HEK293T (cell line): Measurements from ENCODE around the gene STRADB.

Source experiments
- ARNT ChIP-seq: fragments of 450-650 bp; IDR thresholded peaks from 2 replicates; pipeline ENCODE4 v1.6.1; 2017; ENCODE audit warnings: mild to moderate bottlenecking
- BHLHE40 ChIP-seq: fragments of 450-650 bp; IDR thresholded peaks from 2 replicates; pipeline ENCODE4 v1.6.1; 2016; ENCODE audit warnings: mild to moderate bottlenecking, moderate library complexity, borderline replicate concordance
- CTBP1 ChIP-seq: fragments of 450-650 bp; IDR thresholded peaks from 2 replicates; pipeline ENCODE4 v1.6.1; 2016; ENCODE audit warnings: borderline replicate concordance
- ELF4 ChIP-seq: fragments of 450-650 bp; IDR thresholded peaks from 2 replicates; pipeline ENCODE4 v1.6.1; 2017; ENCODE audit warnings: antibody characterized with exemption
- FOXA1 ChIP-seq: fragments of 450-650 bp; IDR thresholded peaks from 2 replicates; pipeline ENCODE4 v1.6.1; 2016; ENCODE audit warnings: mild to moderate bottlenecking
- FOXK2 ChIP-seq: fragments of 450-650 bp; IDR thresholded peaks from 2 replicates; pipeline ENCODE4 v1.6.1; 2016; ENCODE audit warnings: mild to moderate bottlenecking
- FOXM1 ChIP-seq: fragments of 450-650 bp; IDR thresholded peaks from 2 replicates; pipeline ENCODE4 v1.6.1; 2017; ENCODE audit warnings: mild to moderate bottlenecking, borderline replicate concordance
- HDGF ChIP-seq: fragments of 450-650 bp; IDR thresholded peaks from 2 replicates; pipeline ENCODE4 v1.6.1; 2017; ENCODE audit warnings: antibody characterized with exemption, borderline replicate concordance
- L3MBTL2 ChIP-seq: fragments of 450-650 bp; conservative IDR thresholded peaks from 2 replicates; pipeline ENCODE4 v1.6.1; 2016; ENCODE audit warnings: mild to moderate bottlenecking
- SP1 ChIP-seq: fragments of 450-650 bp; IDR thresholded peaks from 2 replicates; pipeline ENCODE4 v1.6.1; 2017
- SUZ12 ChIP-seq: fragments of 450-650 bp; IDR thresholded peaks from 2 replicates; pipeline ENCODE4 v1.6.1; 2016; ENCODE audit warnings: mild to moderate bottlenecking
- ZNF384 ChIP-seq: fragments of 450-650 bp; IDR thresholded peaks from 2 replicates; pipeline ENCODE4 v1.6.1; 2016
- TF ChIP-seq, protein P1 (sequence below): fragments of 450-650 bp; IDR thresholded peaks from 2 replicates; pipeline ENCODE4 v1.6.1; 2016

DNA sequence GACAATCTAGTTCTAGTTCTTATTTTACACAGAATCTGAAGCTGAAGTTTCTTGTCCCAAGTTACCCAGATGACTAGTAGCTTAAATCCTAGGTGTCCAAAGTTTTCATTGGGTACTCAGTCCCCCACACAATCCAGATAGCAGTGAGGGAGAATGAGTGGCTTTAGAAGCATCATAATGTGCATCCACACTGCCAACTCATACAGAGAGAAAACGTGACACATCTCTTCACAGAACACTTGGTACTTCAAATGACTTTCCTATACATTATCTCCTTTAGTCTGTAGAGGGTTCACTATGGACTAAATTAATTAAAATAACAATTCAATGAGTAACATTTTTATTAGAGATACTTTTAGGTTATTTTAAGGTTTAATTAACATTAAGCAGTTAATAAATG lies 45.2 kb downstream of the STRADB start:
- TF ChIP-seq SP1 (no peak), FOXA1 (no peak), FOXM1 (no peak), SUZ12 (no peak), CTBP1 (no peak), BHLHE40 (no peak), ELF4 (no peak), ZNF384 (no peak), FOXK2 (no peak), ARNT (no peak), L3MBTL2 (no peak), HDGF (no peak)
- TF ChIP-seq, protein P1, sequence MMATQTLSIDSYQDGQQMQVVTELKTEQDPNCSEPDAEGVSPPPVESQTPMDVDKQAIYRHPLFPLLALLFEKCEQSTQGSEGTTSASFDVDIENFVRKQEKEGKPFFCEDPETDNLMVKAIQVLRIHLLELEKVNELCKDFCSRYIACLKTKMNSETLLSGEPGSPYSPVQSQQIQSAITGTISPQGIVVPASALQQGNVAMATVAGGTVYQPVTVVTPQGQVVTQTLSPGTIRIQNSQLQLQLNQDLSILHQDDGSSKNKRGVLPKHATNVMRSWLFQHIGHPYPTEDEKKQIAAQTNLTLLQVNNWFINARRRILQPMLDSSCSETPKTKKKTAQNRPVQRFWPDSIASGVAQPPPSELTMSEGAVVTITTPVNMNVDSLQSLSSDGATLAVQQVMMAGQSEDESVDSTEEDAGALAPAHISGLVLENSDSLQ, result no peak
